GM12878 (cell line): ENCODE data around the gene TAF13.

Experiments used
- BCL11A ChIP-seq: IDR thresholded peaks from 2 replicates; pipeline ENCODE4 v1.6.1; 2011; ENCODE audit warnings: low read depth, low read length
- CHD4 ChIP-seq: fragments of 200-600 bp; sonication (generic); IDR thresholded peaks from 2 replicates; pipeline ENCODE4 v1.6.1; 2016; ENCODE audit warnings: mild to moderate bottlenecking
- EZH2 ChIP-seq: IDR thresholded peaks from 2 replicates; pipeline ENCODE4 v1.6.1; 2012; ENCODE audit warnings: low read depth, mild to moderate bottlenecking, control low read depth, inconsistent platforms, low read length, borderline replicate concordance; ENCODE audit not compliant: control insufficient read depth
- NR2F1 ChIP-seq: fragments of 450-650 bp; conservative IDR thresholded peaks from 2 replicates; pipeline ENCODE4 v1.6.1; 2017; ENCODE audit warnings: mild to moderate bottlenecking
- RAD21 ChIP-seq: IDR thresholded peaks from 2 replicates; pipeline ENCODE4 v1.6.1; 2011; ENCODE audit warnings: mild to moderate bottlenecking, low read depth, low read length, moderate library complexity; ENCODE audit not compliant: insufficient read depth
- STAT3 ChIP-seq: IDR thresholded peaks from 2 replicates; pipeline ENCODE4 v1.6.1; 2011; ENCODE audit warnings: low read depth, low read length, improper control_type of control experiment
- YY1 ChIP-seq: IDR thresholded peaks from 2 replicates; pipeline ENCODE4 v1.6.1; 2011; ENCODE audit warnings: low read depth, mild to moderate bottlenecking, low read length
- TF ChIP-seq, protein P1 (sequence below), 3 experiments: IDR thresholded peaks in 2 of 3; conservative IDR thresholded peaks in 1 of 3; 2 replicates each; pipeline ENCODE4 v1.5.1; 2011; ENCODE audit warnings: low read depth in 3 of 3, low read length in 3 of 3, mild to moderate bottlenecking in 3 of 3, control low read depth in 2 of 3, moderate library complexity in 2 of 3, inconsistent platforms in 1 of 3, mixed read lengths in 1 of 3; ENCODE audit not compliant: control insufficient read depth in 2 of 3, insufficient read depth in 1 of 3; ENCODE audit errors: extremely low read depth in 1 of 3
- TF ChIP-seq, protein P2 (sequence below): fragments of 450-650 bp; IDR thresholded peaks from 2 replicates; pipeline ENCODE4 v1.6.1; 2017; ENCODE audit warnings: mild to moderate bottlenecking
- TF ChIP-seq, protein P3 (sequence below): fragments of 450-650 bp; formaldehyde crosslinking; IDR thresholded peaks from 2 replicates; pipeline ENCODE4 v1.4.0; 2020; ENCODE audit warnings: mild to moderate bottlenecking, moderate library complexity

- TF ChIP-seq BCL11A (no peak), EZH2 (no peak), YY1 (no peak), STAT3 (no peak), RAD21 (no peak), NR2F1 (no peak), CHD4 (no peak)
- TF ChIP-seq, protein P1, sequence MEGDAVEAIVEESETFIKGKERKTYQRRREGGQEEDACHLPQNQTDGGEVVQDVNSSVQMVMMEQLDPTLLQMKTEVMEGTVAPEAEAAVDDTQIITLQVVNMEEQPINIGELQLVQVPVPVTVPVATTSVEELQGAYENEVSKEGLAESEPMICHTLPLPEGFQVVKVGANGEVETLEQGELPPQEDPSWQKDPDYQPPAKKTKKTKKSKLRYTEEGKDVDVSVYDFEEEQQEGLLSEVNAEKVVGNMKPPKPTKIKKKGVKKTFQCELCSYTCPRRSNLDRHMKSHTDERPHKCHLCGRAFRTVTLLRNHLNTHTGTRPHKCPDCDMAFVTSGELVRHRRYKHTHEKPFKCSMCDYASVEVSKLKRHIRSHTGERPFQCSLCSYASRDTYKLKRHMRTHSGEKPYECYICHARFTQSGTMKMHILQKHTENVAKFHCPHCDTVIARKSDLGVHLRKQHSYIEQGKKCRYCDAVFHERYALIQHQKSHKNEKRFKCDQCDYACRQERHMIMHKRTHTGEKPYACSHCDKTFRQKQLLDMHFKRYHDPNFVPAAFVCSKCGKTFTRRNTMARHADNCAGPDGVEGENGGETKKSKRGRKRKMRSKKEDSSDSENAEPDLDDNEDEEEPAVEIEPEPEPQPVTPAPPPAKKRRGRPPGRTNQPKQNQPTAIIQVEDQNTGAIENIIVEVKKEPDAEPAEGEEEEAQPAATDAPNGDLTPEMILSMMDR (IDR thresholded peaks at IDR 0.05 in 2 of 3, conservative IDR thresholded peaks at IDR 0.05 in 1 of 3; ENCODE audit: control insufficient read depth in 2 of 3, extremely low read depth in 1 of 3, insufficient read depth in 1 of 3, low read depth in 3 of 3, low read length in 3 of 3): no peak
- TF ChIP-seq, protein P2, sequence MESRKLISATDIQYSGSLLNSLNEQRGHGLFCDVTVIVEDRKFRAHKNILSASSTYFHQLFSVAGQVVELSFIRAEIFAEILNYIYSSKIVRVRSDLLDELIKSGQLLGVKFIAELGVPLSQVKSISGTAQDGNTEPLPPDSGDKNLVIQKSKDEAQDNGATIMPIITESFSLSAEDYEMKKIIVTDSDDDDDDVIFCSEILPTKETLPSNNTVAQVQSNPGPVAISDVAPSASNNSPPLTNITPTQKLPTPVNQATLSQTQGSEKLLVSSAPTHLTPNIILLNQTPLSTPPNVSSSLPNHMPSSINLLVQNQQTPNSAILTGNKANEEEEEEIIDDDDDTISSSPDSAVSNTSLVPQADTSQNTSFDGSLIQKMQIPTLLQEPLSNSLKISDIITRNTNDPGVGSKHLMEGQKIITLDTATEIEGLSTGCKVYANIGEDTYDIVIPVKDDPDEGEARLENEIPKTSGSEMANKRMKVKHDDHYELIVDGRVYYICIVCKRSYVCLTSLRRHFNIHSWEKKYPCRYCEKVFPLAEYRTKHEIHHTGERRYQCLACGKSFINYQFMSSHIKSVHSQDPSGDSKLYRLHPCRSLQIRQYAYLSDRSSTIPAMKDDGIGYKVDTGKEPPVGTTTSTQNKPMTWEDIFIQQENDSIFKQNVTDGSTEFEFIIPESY: no peak
- TF ChIP-seq, protein P3, sequence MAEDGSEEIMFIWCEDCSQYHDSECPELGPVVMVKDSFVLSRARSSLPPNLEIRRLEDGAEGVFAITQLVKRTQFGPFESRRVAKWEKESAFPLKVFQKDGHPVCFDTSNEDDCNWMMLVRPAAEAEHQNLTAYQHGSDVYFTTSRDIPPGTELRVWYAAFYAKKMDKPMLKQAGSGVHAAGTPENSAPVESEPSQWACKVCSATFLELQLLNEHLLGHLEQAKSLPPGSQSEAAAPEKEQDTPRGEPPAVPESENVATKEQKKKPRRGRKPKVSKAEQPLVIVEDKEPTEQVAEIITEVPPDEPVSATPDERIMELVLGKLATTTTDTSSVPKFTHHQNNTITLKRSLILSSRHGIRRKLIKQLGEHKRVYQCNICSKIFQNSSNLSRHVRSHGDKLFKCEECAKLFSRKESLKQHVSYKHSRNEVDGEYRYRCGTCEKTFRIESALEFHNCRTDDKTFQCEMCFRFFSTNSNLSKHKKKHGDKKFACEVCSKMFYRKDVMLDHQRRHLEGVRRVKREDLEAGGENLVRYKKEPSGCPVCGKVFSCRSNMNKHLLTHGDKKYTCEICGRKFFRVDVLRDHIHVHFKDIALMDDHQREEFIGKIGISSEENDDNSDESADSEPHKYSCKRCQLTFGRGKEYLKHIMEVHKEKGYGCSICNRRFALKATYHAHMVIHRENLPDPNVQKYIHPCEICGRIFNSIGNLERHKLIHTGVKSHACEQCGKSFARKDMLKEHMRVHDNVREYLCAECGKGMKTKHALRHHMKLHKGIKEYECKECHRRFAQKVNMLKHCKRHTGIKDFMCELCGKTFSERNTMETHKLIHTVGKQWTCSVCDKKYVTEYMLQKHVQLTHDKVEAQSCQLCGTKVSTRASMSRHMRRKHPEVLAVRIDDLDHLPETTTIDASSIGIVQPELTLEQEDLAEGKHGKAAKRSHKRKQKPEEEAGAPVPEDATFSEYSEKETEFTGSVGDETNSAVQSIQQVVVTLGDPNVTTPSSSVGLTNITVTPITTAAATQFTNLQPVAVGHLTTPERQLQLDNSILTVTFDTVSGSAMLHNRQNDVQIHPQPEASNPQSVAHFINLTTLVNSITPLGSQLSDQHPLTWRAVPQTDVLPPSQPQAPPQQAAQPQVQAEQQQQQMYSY (CRISPR knock-in tag): no peak
Measured at GRCh38 chr1:109034382-109034781, 41.4 kb downstream of the TAF13 start.
